ENCODE data around the gene CYP27B1. TPM values are rescaled to one million over a fixed set of nuclear protein-coding genes. Genes with fewer than 3 reads are reported as not detected.

CYP27B1 gene
- total RNA-seq = 1 to 10 TPM; 6.6 to 6.8 TPM

GRCh38 chr12:57766464-57767304 lies at the start of gene CYP27B1:
Gene CYP27B1, minus strand, starts transcription at chr12:57767078. Its CDS starts 37 bp downstream, at chr12:57767041.
- H3K27ac Mint-ChIP-seq = peak within 1 kb of the TSS; percentile 63
- intact Hi-C loops (cut with DNase I, micrococcal nuclease) = no loop called here
- peaks cover 10% of the 10 kb centered on the region for H3K27me3 Mint-ChIP-seq
- peak within 1 kb of the TSS; percentile 83 for H3K4me3 Mint-ChIP-seq
- H3K4me1 Mint-ChIP-seq = peaks cover 40% of the 10 kb centered on the region
- H3K36me3 Mint-ChIP-seq (ENCODE audit: low read depth) = peaks cover 52% of the 10 kb centered on the region
- ChIA-PET CTCF (interaction anchor here (0.8 to 3.8 kb wide), 9 partner anchors 8 to 137 kb away, joined by 3 to 54 read pairs (median 3); partner anchors contain the start of gene MARCHF9), POLR2A (interaction anchor here (0.7 to 1.6 kb wide), 5 partner anchors 10 to 72 kb away, joined by 3 to 6 read pairs (median 3); no protein-coding TSS in a partner anchor)
- peak; percentile 25 for DNase-seq
- no peaks in the 10 kb centered on the region for H3K9me3 Mint-ChIP-seq (ENCODE audit: low read depth)
- no peak for ATAC-seq

GRCh38 chr12:57816001-57816854 lies 49.4 kb upstream of the CYP27B1 start:
- H3K27ac Mint-ChIP-seq = no peak overlapping the region
- intact Hi-C loops (cut with DNase I, micrococcal nuclease) = no loop called here
- DNase-seq = no peak
- H3K4me1 Mint-ChIP-seq = no peaks in the 10 kb centered on the region
- ChIA-PET POLR2A (no interaction called here), CTCF (interaction anchor here (0.5 to 1.3 kb wide), 3 partner anchors 20 to 59 kb away, joined by 3 read pairs; no protein-coding TSS in a partner anchor)
- ATAC-seq = no peak
- no peaks in the 10 kb centered on the region for H3K9me3 Mint-ChIP-seq (ENCODE audit: low read depth)
- no peaks in the 10 kb centered on the region for H3K27me3 Mint-ChIP-seq
- no peaks in the 10 kb centered on the region for H3K36me3 Mint-ChIP-seq (ENCODE audit: low read depth)
- no peak overlapping the region for H3K4me3 Mint-ChIP-seq

GRCh38 chr12:57815177-57816000 lies 48.5 kb upstream of the CYP27B1 start:
- no peaks in the 10 kb centered on the region for H3K9me3 Mint-ChIP-seq (ENCODE audit: low read depth)
- ChIA-PET POLR2A (no interaction called here), CTCF (interaction anchor here (0.5 to 1.3 kb wide), 2 partner anchors 19 to 59 kb away, joined by 3 read pairs; no protein-coding TSS in a partner anchor)

GRCh38 chr12:57813971-57814772 lies 47.3 kb upstream of the CYP27B1 start:
- Mint-ChIP-seq H3K4me1 (no peaks in the 10 kb centered on the region), H3K4me3 (no peak overlapping the region), H3K9me3 (ENCODE audit: low read depth) (no peaks in the 10 kb centered on the region), H3K27me3 (no peaks in the 10 kb centered on the region), H3K27ac (no peak overlapping the region), H3K36me3 (ENCODE audit: low read depth) (no peaks in the 10 kb centered on the region)
- intact Hi-C loops (cut with DNase I, micrococcal nuclease) = no loop called here
- no peak for ATAC-seq
- POLR2A ChIA-PET = no interaction called here
- no peak for DNase-seq
- CTCF ChIA-PET = no interaction called here

More at GRCh38 chr12:57815177-57816000, 48.5 kb upstream of the CYP27B1 start:
- no peaks in the 10 kb centered on the region for H3K4me1 Mint-ChIP-seq
- intact Hi-C loops (cut with DNase I, micrococcal nuclease) = no loop called here
- no peak overlapping the region for H3K4me3 Mint-ChIP-seq
- H3K36me3 Mint-ChIP-seq (ENCODE audit: low read depth) = no peaks in the 10 kb centered on the region
- H3K27ac Mint-ChIP-seq = no peak overlapping the region
- DNase-seq = no peak
- no peak for ATAC-seq
- no peaks in the 10 kb centered on the region for H3K27me3 Mint-ChIP-seq

- no peaks in the 10 kb centered on the region for H3K27me3 Mint-ChIP-seq
- H3K9me3 Mint-ChIP-seq (ENCODE audit: low read depth) = no peaks in the 10 kb centered on the region
- no peaks in the 10 kb centered on the region for H3K4me1 Mint-ChIP-seq
- no peak overlapping the region for H3K4me3 Mint-ChIP-seq
- ATAC-seq (no peak), DNase-seq (no peak)
- no peaks in the 10 kb centered on the region for H3K36me3 Mint-ChIP-seq (ENCODE audit: low read depth)
- POLR2A ChIA-PET = no interaction called here
- CTCF ChIA-PET = interaction anchor here (0.9 kb wide), 1 partner anchor 10 kb away, joined by 3 read pairs; no protein-coding TSS in a partner anchor
- intact Hi-C loops (cut with DNase I, micrococcal nuclease) = no loop called here
- H3K27ac Mint-ChIP-seq = no peak overlapping the region
Observed at GRCh38 chr12:57813111-57813970, 46.5 kb upstream of the CYP27B1 start.

- intact Hi-C loops (cut with DNase I, micrococcal nuclease) = no loop called here
- Mint-ChIP-seq H3K27ac (no peak overlapping the region), H3K36me3 (ENCODE audit: low read depth) (peaks cover 2% of the 10 kb centered on the region), H3K4me1 (no peaks in the 10 kb centered on the region), H3K27me3 (no peaks in the 10 kb centered on the region), H3K9me3 (ENCODE audit: low read depth) (no peaks in the 10 kb centered on the region), H3K4me3 (no peak overlapping the region)
- DNase-seq (no peak), ATAC-seq (no peak)
- CTCF ChIA-PET = interaction anchor here (1.1 to 1.2 kb wide), 3 partner anchors 8 to 14 kb away, joined by 3 read pairs; no protein-coding TSS in a partner anchor
- POLR2A ChIA-PET = no interaction called here
Observed at GRCh38 chr12:57811028-57811755, 44.3 kb upstream of the CYP27B1 start.

GRCh38 chr12:57810450-57810849 lies 43.6 kb upstream of the CYP27B1 start:
- DNase-seq = no peak
- ChIA-PET POLR2A (no interaction called here), CTCF (interaction anchor here (0.8 to 1.2 kb wide), 3 partner anchors 8 to 32 kb away, joined by 3 read pairs; no protein-coding TSS in a partner anchor)
- Mint-ChIP-seq H3K9me3 (ENCODE audit: low read depth) (no peaks in the 10 kb centered on the region), H3K27ac (no peak overlapping the region), H3K4me3 (no peak overlapping the region), H3K36me3 (ENCODE audit: low read depth) (peaks cover 2% of the 10 kb centered on the region), H3K27me3 (no peaks in the 10 kb centered on the region), H3K4me1 (no peaks in the 10 kb centered on the region)
- intact Hi-C loops (cut with DNase I, micrococcal nuclease) = no loop called here
- no peak for ATAC-seq

- Mint-ChIP-seq H3K36me3 (ENCODE audit: low read depth) (peaks cover 2% of the 10 kb centered on the region), H3K27ac (no peak overlapping the region), H3K4me1 (no peaks in the 10 kb centered on the region), H3K9me3 (ENCODE audit: low read depth) (no peaks in the 10 kb centered on the region), H3K27me3 (no peaks in the 10 kb centered on the region), H3K4me3 (no peak overlapping the region)
- POLR2A ChIA-PET = no interaction called here
- no peak for ATAC-seq
- CTCF ChIA-PET = no interaction called here
- DNase-seq = no peak
- intact Hi-C loops (cut with DNase I, micrococcal nuclease) = no loop called here
Observed at GRCh38 chr12:57809425-57809824, 42.5 kb upstream of the CYP27B1 start.

- Mint-ChIP-seq H3K4me3 (no peak overlapping the region), H3K27ac (no peak overlapping the region), H3K27me3 (no peaks in the 10 kb centered on the region), H3K4me1 (no peaks in the 10 kb centered on the region), H3K9me3 (ENCODE audit: low read depth) (no peaks in the 10 kb centered on the region), H3K36me3 (ENCODE audit: low read depth) (peaks cover 2% of the 10 kb centered on the region)
- intact Hi-C loops (cut with DNase I, micrococcal nuclease) = no loop called here
- POLR2A ChIA-PET = no interaction called here
- no peak for ATAC-seq
- DNase-seq = no peak
- CTCF ChIA-PET = interaction anchor here (0.7 to 0.9 kb wide), 3 partner anchors 9 to 113 kb away, joined by 3 to 5 read pairs (median 3); no protein-coding TSS in a partner anchor
Observed at GRCh38 chr12:57808351-57808750, 41.5 kb upstream of the CYP27B1 start.
